ENCODE measurements around the gene SOCS3.
"Not testable (repeated sequence)": the region's sequence is repeated elsewhere in the genome, so short reads cannot be mapped to it uniquely, and the experiment has no call there.

Gene SOCS3

DNA sequence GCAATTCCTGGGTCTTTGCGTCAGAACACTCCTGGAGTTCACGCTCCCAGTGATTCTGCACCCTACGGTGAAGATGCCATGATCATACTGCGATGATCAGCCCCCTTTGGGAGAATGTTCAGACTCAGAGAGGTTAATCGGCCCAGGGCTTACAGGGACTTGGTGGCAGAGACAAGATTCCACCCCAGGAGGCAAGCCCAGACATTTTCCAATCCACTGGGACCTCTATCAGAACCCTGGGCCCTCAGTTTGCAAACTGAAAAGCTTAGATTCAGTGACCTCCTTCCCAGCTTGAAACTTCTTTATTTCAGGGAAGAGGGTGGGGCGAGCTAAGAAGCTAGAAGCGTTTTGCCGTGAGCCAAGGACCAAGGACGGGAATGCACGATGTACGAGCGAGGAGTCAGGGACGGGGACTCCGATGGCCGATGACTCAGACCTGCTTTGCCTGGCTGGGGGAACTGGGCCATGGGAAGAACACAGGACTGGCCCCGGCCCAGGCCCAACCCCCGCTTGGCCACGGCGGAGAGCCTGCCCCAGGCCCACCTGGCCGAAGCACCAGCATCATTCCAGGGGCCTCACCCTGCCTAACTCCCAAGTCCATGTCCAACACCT lies 34.7 kb downstream of the SOCS3 start:
- no peak for DNase-seq

DNA sequence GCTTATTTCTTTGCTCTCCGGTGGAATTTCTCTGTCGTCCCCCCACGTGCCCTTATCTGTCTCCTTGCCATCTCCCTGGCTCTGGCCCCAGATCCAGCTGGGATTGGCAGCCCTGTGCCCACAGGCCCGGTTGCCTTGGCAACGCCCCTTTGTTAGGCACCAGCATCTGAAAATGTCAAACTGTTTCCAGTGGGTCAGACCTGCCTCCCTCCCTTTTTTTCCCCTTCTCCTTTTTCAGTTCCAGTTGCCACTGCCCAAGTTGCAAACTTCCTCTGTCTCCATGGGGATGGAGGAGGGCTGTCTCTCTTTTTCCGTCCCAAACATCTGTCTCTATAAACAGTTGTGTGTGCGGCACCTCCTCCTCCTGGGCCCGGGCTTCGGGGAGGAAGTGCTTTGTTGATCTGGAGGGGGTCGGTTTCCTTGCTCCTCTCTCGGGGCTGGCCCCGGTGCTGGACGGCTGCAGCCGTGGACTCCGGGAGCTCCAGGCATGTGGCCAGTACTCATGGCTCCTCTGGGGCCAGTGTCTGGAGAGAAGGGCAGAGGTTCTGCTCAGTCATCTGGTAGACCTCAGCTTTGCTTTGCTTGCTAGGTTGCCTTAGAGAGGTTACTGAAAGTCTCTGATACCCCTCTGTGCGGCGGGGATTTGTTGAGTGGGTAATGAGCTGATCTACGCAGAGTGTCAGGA lies 35.3 kb downstream of the SOCS3 start:
- no peak for DNase-seq

DNA sequence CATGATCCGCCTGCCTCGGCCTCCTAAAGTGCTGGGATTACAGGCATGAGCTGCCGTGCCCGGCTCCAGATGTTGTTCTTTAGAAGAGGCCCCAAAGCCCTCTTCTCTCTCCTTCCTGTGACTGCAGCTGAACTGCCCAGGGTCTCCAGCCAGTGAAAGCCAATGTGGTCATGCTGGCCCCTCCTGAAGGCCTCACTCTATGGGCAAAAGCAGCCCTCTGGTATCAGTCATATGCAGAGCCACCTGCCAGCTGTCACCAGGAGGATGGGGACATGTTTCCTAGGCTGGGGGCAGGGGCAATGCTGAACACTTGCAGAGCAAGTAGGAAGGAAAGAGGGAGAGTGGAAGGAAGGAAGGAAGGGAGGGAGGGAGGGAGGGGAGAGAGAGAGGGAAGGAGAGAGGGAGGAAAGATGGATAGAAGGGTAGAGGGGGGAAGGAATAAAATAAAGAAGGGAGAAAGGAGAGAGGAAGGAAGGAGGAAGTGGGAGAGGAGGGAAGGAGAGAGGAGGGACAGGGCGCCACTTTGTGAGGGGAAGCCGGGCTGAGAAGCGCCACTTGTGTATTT lies 36.0 kb downstream of the SOCS3 start:
- DNase-seq, result no peak

DNA sequence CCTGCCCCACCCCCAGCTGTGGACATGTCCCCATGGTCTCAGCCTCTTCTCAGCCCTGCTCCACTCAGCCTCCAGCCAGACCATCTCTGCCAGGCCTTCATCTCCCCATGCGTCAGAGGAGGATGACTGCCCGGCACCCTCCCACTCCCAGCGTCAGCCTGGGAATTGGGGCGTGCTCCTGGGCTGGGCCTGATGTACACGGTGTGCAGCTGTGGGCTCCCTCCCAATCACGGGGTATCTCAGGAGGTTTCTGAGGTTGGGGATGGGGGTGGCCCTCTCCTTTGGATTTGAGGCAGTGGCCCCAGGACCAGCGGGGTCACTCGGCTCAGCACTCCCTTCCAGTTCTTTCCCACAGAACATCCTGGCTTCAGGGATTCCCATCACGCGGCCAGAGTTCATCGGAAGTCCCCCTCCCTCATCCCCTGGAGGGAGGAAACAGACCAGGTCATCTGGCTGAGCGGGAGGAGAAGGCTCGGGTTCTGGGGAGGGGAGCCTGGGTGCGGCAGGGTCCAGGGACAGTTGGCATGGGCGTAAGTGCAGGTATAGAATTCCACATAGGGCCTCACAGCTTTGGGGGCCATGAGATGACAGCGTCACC lies 36.9 kb downstream of the SOCS3 start:
- no peak for DNase-seq

DNA sequence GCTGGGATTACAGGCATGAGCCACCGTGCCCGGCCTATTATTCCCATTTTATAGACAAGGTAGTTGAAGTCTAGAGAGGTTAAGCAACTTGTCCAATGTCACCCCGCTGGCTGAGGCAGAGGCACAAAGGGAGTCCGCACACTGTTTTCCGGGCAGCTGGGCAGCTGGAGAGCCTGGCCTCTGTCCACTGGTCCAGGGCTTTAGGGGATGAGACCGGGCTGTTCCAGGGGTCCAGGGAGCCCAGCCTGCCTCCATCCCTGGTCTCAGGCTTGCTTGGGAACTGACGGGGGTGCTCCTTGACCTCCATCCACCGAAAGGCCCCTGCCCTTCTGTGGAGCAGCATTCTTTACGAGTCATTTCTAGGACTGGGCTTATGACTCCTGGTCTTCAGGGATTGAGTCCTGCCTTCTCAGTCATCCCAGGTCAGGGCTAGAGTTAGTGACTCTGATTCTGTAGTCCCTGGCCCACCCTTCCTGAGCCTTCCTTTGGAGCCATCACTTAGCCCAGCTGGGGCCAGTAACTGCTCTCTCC lies 37.5 kb downstream of the SOCS3 start:
- no peak for DNase-seq

DNA sequence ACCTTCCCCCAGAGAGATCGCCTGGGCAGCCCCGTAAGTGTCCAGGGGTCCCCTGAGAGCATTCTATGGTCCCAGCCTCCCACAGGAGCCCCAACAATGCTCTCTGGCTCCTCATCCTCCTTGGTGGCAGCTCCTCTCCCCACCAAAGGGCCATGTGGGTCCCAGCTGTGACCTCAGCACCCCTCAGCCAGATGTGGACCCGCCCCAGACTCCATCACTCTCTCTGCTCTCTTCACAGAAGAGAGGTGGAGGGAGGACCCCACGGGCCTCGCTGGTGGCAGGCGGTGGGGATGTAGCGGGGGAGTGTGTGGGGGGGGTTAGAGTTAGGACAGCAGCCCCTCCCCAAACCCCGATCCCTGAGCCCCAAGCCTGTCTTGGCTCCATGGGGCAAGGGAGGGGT lies 41.0 kb downstream of the SOCS3 start:
- no peak for DNase-seq

DNA sequence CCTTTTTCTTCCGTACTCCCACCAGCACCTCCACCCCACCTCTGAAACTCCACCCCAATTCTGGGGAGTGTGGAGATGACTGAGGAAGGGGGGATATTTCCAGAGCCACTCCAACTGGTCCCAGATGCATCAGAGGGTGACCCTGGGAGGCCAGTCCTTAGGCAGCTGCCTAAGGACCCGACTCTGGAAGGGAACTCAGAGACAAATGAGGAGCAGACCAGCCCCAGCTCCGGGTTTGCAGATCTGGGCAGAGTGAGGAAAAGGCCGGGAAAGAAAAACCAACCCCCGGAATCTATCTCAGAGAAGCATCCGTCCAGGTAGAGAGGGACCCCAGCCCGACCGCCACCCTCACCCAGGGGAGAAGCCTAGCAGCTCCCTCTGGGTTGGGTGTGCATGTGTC lies 41.5 kb downstream of the SOCS3 start:
- no peak for DNase-seq

DNA sequence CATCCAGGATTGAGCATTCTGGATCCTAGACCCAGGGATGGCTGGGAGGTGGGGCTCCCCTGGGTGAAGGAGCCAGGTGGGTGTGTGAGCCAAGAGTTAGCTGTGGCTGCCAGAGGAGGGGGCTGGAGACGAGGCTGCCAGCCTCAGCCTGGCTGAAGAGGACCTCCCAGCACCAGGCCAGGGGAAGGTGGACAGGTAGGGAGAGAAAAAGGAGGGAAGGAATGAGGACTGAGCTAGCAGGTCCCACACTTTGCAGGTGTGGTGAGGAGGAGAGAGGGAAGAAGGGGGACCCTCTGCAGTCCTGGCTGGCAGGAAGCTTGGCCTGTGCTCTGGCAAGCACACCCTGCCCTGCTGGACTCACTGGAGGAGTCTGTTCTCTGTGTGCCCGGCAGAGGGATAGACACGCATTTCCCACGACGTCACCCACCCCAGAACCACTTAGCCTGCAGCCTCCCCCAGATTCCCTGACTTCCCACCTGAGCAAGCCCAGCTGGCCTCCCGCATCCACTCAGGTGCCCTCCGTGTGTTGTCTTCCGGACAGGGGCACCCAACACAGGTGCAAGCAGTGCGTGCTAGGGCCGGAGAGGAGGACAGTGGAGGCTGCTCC lies 42.0 kb downstream of the SOCS3 start:
- no peak for DNase-seq

DNA sequence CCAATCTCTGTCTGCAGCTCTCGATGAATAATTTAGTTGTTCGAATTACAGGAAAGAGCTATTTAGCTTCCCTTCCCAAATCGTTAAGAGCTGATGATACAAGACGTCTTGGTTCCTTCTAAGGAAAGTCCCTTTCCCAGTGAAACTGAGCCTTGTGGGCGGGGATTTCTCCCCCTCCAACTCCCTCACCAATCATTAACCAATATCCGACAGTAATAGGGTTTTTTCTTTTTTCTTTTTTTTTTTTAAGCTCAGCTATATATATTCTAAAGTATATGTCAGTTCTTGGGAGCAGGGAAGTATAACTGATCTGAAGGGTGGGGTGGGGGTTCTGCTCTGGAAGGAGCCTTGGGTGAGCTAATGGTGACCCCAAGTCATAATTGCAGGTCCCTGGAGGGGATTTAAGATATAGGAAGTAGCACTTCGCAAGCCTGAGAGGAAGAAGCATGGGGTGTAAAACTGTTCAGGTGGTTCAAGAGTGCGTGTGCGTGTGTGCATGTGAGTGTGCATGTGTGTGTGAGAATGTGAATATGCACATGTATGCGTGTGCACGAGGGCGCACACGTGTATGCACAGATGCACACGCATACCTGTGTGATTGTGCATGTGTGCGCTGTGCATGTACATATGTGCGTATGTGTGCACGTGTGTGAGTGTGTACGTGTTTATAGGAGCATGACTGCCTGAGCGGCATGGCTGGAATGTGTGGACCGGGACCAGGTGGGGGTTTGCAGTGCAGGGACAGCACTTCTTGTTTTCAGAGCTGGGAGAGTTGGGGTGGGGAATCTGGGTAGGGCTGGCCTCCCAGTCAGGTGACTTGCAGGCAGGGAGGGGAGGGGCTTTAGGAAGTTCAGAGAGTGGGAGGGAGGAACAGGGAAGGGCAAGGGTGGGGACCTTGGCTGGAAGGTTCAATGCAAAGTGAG lies 42.7 kb downstream of the SOCS3 start:
- DNase-seq, result no peak

DNA sequence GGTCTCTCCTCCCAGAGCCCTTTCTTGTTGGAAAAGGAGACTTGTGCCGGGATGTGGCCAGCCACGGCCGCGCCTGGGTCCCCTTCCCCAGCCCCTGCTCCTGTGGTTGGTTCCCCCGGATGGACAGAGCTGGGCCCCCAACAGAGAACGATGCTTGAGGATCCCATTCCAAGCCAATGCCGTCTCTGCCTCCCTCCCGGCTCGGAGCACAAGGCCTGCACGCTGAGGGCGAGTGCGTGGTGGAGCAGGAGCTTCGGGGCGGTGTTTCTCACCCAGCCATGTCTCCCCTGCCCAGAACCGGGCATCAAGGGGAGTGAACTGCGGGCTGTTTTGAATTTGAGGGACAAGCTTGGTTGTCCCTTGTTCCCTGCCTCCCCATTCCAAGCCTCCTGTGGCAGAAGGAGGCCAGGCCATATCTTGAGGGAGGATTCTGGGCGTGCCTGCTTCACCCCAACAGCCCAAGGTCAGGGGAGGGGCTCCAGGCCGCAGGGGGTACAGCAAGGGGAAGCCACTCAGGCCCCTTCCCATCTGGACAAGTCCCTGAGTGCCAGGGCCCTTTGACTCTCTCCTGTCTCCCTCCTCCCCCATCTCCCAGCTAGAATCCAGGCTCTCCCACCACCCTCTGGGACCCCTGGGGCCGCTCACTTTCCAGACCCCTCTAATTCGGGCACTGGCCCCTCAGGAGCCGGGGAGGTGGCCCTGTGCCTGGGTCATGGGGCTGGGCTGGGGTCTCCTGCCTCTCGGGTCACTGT lies 43.6 kb downstream of the SOCS3 start:
- no peak for DNase-seq

DNA sequence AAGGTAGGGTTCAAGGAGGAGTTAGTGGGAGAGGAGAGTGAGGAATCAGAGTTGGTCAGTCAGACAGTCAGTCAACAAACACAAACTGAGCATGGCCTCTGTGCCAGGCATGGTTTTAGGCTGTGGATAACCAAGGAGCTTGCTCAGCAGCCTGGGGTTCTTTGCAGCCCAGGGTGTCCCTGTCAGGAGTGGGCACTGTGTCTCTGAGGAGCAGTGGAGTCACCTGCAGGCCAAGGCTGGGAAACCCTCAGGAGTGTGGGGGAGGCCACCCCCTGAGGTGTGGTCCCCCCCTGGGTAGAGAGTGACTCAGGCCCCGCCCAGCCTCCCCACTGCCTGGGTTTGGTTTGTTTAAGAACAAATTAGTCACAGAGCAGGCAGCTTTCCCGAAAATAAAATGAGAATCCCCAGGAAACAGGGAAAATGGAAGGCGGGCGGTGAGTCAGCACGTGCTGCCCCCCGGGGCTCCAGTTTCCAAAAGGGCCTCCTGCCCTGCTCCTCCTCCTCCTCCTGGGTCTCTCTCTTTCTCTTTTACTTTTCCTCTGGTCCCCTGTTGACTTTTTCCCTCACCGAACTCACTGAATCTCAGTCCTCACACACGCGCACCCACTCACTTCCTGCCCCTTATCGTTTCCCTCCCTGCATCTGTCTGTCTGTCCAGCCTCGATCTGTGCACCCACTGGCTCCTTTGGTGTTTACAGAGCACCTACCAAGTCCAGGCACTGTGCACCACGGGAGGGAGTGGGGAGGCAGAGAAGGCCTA lies 44.3 kb downstream of the SOCS3 start:
- DNase-seq, result no peak

DNA sequence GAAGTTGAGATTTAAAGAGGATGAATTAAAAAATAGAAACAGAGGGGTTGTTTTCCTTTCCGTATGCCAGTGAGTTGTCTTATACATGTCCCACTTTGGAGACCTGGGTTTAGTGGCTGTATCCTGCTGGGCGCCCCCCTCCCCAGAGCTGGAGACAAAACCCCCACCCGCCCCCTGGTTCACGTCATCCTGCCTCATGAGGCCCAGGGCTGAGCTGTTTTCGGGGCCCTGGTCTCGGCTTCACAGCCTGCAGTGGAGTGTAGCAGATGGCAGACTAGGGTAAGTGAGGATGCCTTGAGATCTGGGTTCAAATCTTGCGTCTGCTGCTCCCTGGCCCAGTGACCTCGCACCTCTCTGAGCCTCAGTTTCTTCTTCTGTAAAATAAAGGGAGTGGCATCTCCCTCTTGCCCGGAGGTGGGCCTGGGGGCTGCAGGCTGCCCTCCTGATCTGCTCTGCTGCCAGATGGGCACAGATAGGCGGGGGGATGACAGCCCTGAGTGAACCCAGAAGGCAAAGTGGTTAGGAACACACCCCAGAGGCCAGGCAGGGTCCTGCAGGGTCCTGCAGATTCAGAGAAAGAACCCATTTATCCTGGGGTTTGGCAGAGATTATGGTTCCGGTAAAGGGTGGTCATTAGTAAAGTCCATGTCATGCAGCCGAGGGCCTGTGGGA lies 45.1 kb downstream of the SOCS3 start:
- no peak for DNase-seq

DNA sequence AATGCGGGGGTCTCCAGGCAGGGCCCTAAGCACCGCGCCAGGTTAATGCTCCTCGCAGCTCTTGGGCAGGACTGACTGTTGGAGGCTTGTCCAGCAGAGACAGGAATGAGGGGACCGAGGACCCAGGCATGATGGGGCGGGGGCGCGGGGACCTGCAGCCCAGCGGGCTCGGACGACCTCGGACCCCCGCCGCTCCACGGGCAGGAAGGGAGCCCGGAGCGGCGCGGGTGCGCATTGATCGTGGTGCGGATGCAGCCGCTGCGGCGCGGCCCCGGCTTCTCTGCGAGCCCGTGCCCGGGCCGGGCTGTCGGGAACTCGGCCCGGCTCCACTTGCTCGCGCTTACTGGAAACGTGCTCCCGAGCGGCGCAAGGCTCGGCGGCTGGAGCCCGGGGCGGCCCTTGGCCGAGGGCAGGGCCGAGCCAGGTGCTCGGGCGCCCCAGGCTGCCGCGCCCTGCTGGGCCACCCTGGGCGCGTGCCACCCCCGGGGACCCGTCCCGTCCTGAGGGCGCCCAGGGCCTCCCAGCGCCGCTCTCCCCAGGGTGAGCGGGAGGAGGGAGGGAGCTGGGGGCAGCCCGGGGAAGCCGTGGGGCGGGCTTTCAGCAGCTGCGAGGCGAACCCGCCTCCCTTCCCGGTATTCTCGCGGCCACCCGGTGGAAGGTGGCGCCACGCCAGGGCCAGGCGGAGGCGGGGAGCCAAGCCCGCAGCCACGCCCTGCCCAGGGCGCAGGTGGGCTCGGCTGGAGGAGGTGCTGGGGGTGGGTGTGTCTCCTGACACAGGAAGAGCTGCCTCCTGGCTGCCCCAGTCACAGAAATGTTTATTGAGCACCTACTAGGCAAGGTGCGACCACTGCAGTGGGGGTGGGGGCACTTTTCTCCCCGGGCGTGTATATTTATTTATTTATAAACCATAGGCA lies 45.9 kb downstream of the SOCS3 start:
- peak; percentile 58 for DNase-seq

DNA sequence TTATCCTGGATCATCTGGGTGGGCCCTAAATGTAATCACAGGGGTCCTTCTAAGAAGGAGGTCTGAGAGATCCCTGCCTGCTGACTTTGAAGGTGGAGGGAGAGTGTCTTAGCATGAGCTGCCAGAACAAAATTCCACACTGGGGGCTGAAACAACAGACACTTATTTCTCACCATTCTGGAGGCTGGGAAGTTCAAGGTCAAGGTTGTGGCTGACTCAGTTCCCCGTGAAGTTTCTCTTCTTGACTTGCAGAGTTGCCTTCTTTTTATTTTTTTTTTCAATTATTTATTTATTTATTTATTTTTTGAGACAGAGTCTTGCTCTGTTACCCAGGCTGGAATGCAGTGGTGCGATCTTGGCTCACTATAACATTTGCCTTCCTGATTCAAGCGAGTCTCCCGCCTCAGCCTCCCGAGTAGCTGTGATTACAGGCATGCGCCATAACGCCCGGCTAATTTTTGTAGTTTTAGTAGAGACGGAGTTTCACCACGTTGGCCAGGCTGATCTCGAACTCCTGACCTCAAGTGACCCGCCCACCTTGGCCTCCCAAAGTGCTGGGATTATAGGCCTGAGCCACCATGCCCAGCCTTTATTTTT lies 50.1 kb downstream of the SOCS3 start:
- DNase-seq, result not testable (repeated sequence)

DNA sequence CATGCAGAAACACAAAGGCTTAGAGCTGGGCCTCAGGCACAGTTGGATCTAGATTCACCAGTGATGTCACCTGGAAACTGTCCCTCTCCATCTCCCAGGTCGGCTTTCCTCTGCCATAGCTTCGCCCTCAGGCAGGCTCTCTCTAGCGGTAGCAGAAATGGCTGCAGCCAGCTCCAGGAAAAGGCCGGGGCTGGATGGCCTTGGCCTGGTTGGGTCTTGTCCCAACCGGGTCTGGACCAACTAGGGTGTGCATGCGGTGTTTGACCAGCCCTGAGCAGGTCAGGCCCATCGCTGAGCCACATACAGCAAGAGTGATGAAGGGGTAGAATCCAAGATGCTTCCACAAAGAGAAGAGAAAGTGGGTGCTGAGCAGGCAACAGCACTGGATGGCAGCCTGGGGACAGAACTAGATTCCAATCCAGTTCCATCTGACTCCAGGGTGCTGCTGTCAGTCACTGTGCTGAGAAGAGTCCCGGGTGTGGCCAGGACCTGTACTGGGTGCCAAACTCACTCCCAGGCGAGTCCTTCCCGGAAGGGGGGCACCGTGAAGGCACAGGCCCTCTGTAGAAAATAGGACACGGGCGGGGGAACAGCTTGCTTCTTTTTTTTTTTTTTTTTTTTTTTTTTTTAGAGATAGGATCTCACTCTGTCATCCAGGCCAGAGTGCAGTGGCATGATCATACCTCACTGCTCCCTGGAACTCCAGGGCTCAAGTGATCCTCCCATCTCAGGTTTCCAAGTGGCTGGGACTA lies 51.8 kb downstream of the SOCS3 start:
- DNase-seq, result no peak

DNA sequence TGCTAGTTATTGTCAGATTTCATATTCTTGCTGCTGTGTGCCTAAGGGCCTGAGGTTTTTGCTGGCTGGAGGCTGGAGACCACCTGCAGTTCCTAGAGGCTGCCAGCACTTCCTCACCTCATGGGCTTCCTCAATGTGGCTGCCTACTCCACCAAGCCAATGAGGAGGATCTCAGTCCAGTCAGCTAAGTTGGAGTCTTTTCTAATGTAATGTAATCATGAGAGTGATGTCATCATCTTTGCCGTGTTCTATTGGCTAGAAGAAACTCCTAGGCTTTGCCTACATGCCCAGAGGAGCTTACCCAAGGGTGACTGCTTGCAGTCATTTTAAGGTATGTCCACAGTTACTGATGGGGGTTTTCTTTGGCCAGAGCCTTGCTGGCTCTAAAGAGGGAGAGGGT lies 53.0 kb downstream of the SOCS3 start:
- DNase-seq, result no peak
